ENCODE data around the gene BICRA. TPM values are rescaled to one million over a fixed set of nuclear protein-coding genes. Genes with fewer than 3 reads are reported as not detected.
A peak's percentile ranks its signal among the peaks of the same experiment; 100 is the strongest.

Gene BICRA
- total RNA-seq, 1 donor: 3.0 TPM

DNA sequence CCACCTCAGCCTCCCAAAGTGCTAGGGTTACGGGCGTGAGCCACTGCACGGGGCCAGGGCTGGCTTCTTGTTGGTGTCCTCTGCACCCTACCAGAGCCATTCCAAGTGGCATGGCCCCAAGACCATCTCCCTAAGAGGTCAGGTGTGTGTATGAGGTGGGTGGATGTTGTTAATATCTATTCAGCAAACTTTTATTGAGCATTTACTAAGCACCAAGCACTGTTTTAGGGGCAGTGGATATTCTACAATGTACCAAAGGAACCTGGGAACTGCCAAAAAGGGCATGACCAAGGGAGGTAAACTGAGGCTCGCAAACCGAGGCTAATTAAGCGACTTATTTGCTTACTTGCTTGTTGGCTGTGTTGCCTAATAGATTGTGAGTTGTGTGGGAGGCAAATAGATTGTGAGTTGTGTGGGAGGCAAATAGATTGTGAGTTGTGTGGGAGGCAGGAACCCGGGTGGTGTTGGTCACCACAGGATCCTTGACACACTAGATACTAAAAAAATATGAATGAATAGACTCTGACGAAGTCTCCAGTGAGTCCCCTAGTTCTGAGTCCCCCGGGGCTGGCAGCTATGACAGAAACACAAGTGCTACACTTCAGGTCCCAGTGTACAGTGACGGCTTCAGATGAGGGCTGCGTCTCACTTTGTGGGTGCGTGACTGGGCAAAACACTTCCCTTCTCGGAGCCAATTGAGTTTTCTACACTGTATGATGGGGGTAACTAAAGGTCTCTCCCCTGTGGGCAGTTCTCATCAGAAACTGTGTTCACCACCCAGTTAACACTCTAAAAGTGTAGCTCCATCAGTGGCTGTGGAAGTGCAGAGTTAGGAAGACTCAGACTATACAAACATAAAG is 5.0 kb upstream of the BICRA start:
- no peak for DNase-seq (ENCODE audit: low read depth)
- TF ChIP-seq CTCF (IDR thresholded peaks at IDR 0.05; ENCODE audit: insufficient read depth, low read depth, low read length): no peak
- H3K4me3 ChIP-seq (ENCODE audit: low read depth, low read length): no peak overlapping the region

DNA sequence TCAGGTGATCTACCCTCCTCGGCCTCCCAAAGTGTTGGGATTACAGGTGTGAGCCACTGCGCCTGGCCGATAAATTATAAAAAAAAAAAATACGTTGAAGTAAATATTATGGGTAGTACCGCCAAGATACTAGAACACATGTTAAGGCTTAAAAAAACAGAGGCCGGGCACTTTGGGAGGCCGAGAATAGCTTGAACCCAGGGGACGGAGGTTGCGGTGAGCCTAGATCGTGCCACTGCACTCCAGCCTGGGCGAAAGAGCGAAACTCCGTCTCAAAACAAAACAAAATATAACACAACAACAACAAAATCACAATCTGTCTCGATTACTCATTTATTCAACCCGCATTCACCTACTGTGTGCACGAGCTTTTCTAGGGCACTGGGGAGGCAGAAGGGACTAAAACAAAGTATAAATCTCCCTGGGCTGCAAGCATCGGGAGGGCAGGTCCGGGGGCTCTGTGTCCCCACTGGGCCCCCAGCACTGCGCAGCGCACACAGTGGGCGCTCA is 1.3 kb upstream of the BICRA start:
- no peak for DNase-seq (ENCODE audit: low read depth)
- H3K4me3 ChIP-seq (ENCODE audit: low read depth, low read length): peak overlapping the region; percentile 90
- no peak for TF ChIP-seq CTCF (IDR thresholded peaks at IDR 0.05; ENCODE audit: insufficient read depth, low read depth, low read length)

GRCh38 chr19:47608074-47608918 is 638 bp upstream of the BICRA start:
- H3K4me3 ChIP-seq (ENCODE audit: low read depth, low read length): peak overlapping the region; percentile 90
- peak; percentile 29 for TF ChIP-seq CTCF (IDR thresholded peaks at IDR 0.05; ENCODE audit: insufficient read depth, low read depth, low read length)
- peak; percentile 94 for DNase-seq (ENCODE audit: low read depth)

GRCh38 chr19:47609906-47610894 is 1.3 kb downstream of the BICRA start:
- peak overlapping the region; percentile 82 for H3K4me3 ChIP-seq (ENCODE audit: low read depth, low read length)
- peak; percentile 53 for DNase-seq (ENCODE audit: low read depth)
- TF ChIP-seq CTCF (IDR thresholded peaks at IDR 0.05; ENCODE audit: insufficient read depth, low read depth, low read length): no peak

DNA sequence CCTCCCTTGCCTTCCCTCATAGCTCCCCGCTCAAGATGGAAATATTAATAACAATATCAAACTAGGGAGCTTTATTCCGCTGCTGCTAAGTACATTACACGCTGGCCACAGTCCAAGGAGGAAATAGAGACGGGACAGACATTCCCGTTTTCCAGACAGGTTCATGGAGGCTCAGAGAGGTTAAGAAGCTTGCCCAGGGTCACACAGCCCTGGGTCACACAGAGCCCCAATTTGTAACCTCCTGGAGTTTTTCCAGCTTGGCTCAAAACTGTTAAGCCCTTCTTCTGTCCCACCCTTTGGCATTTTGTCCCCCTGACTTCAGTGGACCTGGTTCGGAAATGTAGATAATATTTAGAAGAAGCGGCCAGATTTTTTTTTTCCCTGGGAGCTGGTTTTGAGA is 2.0 kb downstream of the BICRA start:
- no peak for DNase-seq (ENCODE audit: low read depth)
- TF ChIP-seq CTCF (IDR thresholded peaks at IDR 0.05; ENCODE audit: insufficient read depth, low read depth, low read length): no peak
- peak overlapping the region; percentile 82 for H3K4me3 ChIP-seq (ENCODE audit: low read depth, low read length)

Measured in fibroblast of villous mesenchyme (primary cell).